ENCODE data around the gene AGBL2.
A peak's percentile ranks its signal among the peaks of the same experiment; 100 is the strongest.
"Not testable (repeated sequence)": the region's sequence is repeated elsewhere in the genome, so short reads cannot be mapped to it uniquely, and the experiment has no call there.

AGBL2 gene

DNA sequence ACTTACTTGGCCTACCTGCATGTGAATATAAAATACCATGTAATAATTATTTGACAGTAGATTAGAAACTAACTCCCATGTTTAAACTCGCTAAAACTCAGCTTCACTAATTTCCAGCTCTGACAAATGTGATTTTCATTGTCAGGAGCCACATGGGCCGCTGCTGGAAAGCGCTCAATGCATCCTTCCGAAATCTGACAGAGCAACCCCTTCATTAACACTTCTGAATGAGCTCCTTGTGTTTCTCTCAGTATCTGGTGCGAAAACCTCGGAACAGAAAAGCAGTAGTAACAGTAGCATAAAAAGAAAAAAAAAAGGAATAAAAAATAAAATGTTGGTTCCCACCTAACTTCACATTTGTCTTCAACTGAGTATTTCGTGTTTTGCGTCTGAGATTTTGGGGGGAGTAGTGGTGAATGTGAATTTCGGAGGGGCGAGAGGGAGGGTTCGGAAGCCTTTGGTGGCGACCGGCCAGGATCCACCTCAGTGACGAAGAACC lies 73.5 kb downstream of the AGBL2 start:
- no peaks in the 10 kb centered on the region for H3K27me3 ChIP-seq (ENCODE audit: control insufficient read depth in 2 of 2, insufficient read depth in 2 of 2, low read length in 2 of 2)
- peak overlapping the region; percentile 88 to 98 for H3K9ac ChIP-seq (ENCODE audit: low read depth in 1 of 2, low read length in 2 of 2)
- peak overlapping the region; percentile 94 to 97 for H3K27ac ChIP-seq (ENCODE audit: low read depth in 2 of 2, low read length in 2 of 2)
- H3K4me3 ChIP-seq (ENCODE audit: low read length in 2 of 2): peak overlapping the region; percentile 87 to 99
- peaks cover 9 to 12% of the 10 kb centered on the region in 2 donors for H3K4me1 ChIP-seq (ENCODE audit: control insufficient read depth in 2 of 2, insufficient read depth in 2 of 2, low read length in 2 of 2)
- peaks cover 8 to 15% of the 10 kb centered on the region in 2 donors for H3K36me3 ChIP-seq (ENCODE audit: control insufficient read depth in 2 of 2, insufficient read depth in 2 of 2, low read length in 2 of 2)
- no peaks in the 10 kb centered on the region for H3K9me3 ChIP-seq (ENCODE audit: control insufficient read depth in 2 of 2, low read length in 2 of 2)

DNA sequence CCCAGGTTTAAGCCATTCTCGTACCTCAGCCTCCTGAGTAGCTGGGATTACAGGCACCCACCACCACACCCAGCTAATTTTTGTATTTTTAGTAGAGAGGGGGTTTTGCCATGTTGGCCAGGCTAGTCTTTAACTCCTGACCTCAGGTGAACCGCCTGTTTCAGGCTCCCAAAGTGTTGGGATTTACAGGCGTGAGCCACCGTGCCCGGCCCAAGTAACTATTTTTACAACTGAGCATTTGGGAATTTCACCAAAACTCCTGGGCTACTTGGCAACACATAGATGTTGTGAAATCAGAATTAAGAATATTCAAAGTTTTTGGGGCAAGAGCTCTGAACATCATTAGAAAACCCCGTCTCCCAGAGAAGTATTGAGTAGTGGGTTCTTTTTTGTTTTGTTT lies 74.7 kb downstream of the AGBL2 start:
- H3K27me3 ChIP-seq (ENCODE audit: control insufficient read depth in 2 of 2, insufficient read depth in 2 of 2, low read length in 2 of 2); H3K9me3 ChIP-seq (ENCODE audit: control insufficient read depth in 2 of 2, low read length in 2 of 2); H3K4me3 ChIP-seq (ENCODE audit: low read length in 2 of 2); H3K9ac ChIP-seq (ENCODE audit: low read depth in 1 of 2, low read length in 2 of 2); H3K27ac ChIP-seq (ENCODE audit: low read depth in 2 of 2, low read length in 2 of 2): not testable (repeated sequence)
- Histone ChIP-seq H3K36me3 (ENCODE audit: control insufficient read depth in 2 of 2, insufficient read depth in 2 of 2, low read length in 2 of 2) (peaks cover 8 to 17% of the 10 kb centered on the region in 2 donors), H3K4me1 (ENCODE audit: control insufficient read depth in 2 of 2, insufficient read depth in 2 of 2, low read length in 2 of 2) (peaks cover 9 to 12% of the 10 kb centered on the region in 2 donors)

DNA sequence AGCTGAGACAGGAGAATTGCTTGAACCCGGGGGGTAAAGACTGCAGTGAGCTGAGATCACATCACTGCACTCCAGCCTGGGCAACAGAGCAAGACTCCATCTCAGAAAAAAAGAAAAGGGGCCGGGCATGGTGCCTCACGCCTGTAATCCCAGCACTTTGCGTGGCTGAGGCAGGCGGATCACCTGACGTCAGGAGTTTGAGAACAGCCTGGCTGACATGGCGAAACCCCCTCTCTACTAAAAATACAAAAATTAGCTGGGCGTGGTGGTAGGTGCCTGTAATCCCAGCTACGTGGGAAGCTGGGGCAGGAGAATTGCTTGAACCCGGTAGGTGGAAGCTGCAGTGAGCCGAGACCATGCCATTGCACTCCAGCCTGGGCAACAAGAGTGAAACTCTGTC lies 78.8 kb downstream of the AGBL2 start:
- not testable (repeated sequence) for H3K9ac ChIP-seq (ENCODE audit: low read depth in 1 of 2, low read length in 2 of 2); H3K27ac ChIP-seq (ENCODE audit: low read depth in 2 of 2, low read length in 2 of 2); H3K4me1 ChIP-seq (ENCODE audit: control insufficient read depth in 2 of 2, insufficient read depth in 2 of 2, low read length in 2 of 2); H3K9me3 ChIP-seq (ENCODE audit: control insufficient read depth in 2 of 2, low read length in 2 of 2); H3K27me3 ChIP-seq (ENCODE audit: control insufficient read depth in 2 of 2, insufficient read depth in 2 of 2, low read length in 2 of 2); H3K4me3 ChIP-seq (ENCODE audit: low read length in 2 of 2)
- H3K36me3 ChIP-seq (ENCODE audit: control insufficient read depth in 2 of 2, insufficient read depth in 2 of 2, low read length in 2 of 2): peaks cover 32 to 33% of the 10 kb centered on the region in 2 donors

DNA sequence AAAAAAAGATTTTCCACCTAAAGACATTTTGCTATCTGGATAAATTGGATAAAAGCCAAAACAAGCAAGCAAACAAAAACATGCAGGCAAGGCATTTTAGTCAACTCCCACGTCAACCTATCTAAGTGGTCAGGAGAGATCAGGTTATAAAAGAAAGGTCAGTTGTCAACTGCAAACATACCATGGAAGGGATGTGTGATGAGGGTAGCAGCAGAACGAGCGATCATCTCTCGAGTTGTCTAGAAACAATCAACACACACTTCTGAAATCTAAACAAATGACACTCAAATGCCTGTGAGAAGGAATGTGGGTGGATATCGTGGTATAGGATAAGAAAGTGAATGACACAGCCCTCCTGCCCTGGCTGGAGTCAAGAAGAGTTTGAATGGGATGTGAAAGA lies 83.7 kb downstream of the AGBL2 start:
- H3K4me1 ChIP-seq (ENCODE audit: control insufficient read depth in 2 of 2, insufficient read depth in 2 of 2, low read length in 2 of 2): no peaks in the 10 kb centered on the region
- H3K36me3 ChIP-seq (ENCODE audit: control insufficient read depth in 2 of 2, insufficient read depth in 2 of 2, low read length in 2 of 2): peaks cover 51 to 54% of the 10 kb centered on the region in 2 donors
- no peak overlapping the region for H3K27ac ChIP-seq (ENCODE audit: low read depth in 2 of 2, low read length in 2 of 2)
- H3K9ac ChIP-seq (ENCODE audit: low read depth in 1 of 2, low read length in 2 of 2): no peak overlapping the region
- no peaks in the 10 kb centered on the region for H3K9me3 ChIP-seq (ENCODE audit: control insufficient read depth in 2 of 2, low read length in 2 of 2)
- H3K4me3 ChIP-seq (ENCODE audit: low read length in 2 of 2): no peak overlapping the region
- H3K27me3 ChIP-seq (ENCODE audit: control insufficient read depth in 2 of 2, insufficient read depth in 2 of 2, low read length in 2 of 2): no peaks in the 10 kb centered on the region

DNA sequence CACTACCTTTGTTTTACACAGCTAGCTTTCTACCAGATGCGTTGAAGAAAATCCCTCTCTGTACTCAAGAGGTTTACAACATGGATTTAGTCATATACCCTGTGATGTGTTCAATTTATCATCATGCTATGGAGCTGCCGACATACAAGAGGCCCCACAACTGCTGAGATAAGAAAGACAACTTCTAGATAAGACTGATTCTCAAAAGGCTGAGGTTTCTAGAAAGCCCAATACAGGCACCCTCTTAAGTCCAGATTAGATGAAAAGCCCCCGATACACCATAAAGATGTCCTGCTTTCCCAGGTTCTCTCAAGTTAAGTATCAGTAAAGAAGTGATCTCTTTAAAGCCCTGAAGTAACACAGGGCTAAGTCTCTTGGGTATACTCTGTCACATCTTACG lies 87.1 kb downstream of the AGBL2 start:
- Histone ChIP-seq H3K27me3 (ENCODE audit: control insufficient read depth in 2 of 2, insufficient read depth in 2 of 2, low read length in 2 of 2) (no peaks in the 10 kb centered on the region), H3K36me3 (ENCODE audit: control insufficient read depth in 2 of 2, insufficient read depth in 2 of 2, low read length in 2 of 2) (peaks cover 37 to 57% of the 10 kb centered on the region in 2 donors), H3K4me3 (ENCODE audit: low read length in 2 of 2) (no peak overlapping the region), H3K9ac (ENCODE audit: low read depth in 1 of 2, low read length in 2 of 2) (no peak overlapping the region), H3K9me3 (ENCODE audit: control insufficient read depth in 2 of 2, low read length in 2 of 2) (no peaks in the 10 kb centered on the region), H3K27ac (ENCODE audit: low read depth in 2 of 2, low read length in 2 of 2) (no peak overlapping the region), H3K4me1 (ENCODE audit: control insufficient read depth in 2 of 2, insufficient read depth in 2 of 2, low read length in 2 of 2) (no peaks in the 10 kb centered on the region)

DNA sequence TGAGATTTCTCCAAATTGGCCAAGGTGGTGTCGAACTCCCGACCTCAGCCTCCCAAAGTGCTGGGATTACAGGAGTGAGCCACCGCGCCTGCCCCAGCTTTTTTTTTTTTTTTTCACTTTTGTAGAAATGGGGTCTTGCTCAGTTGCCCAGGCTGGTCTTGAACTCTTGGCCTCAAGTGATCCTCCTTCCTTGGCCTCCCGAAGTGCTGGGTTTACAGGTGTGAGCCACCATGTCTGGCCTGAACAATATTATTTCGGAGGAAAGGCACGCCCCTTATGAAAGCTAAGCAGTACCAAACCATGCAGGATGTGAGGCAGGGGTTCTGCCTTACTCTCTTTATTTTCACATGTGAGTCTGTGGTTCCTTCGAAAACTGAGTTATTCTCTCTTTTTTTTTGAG lies 88.9 kb downstream of the AGBL2 start:
- H3K4me1 ChIP-seq (ENCODE audit: control insufficient read depth in 2 of 2, insufficient read depth in 2 of 2, low read length in 2 of 2): no peaks in the 10 kb centered on the region
- H3K9me3 ChIP-seq (ENCODE audit: control insufficient read depth in 2 of 2, low read length in 2 of 2): no peaks in the 10 kb centered on the region
- H3K27ac ChIP-seq (ENCODE audit: low read depth in 2 of 2, low read length in 2 of 2): no peak overlapping the region
- H3K36me3 ChIP-seq (ENCODE audit: control insufficient read depth in 2 of 2, insufficient read depth in 2 of 2, low read length in 2 of 2): peaks cover 45 to 72% of the 10 kb centered on the region in 2 donors
- no peak overlapping the region for H3K9ac ChIP-seq (ENCODE audit: low read depth in 1 of 2, low read length in 2 of 2)
- H3K27me3 ChIP-seq (ENCODE audit: control insufficient read depth in 2 of 2, insufficient read depth in 2 of 2, low read length in 2 of 2): no peaks in the 10 kb centered on the region
- H3K4me3 ChIP-seq (ENCODE audit: low read length in 2 of 2): no peak overlapping the region

DNA sequence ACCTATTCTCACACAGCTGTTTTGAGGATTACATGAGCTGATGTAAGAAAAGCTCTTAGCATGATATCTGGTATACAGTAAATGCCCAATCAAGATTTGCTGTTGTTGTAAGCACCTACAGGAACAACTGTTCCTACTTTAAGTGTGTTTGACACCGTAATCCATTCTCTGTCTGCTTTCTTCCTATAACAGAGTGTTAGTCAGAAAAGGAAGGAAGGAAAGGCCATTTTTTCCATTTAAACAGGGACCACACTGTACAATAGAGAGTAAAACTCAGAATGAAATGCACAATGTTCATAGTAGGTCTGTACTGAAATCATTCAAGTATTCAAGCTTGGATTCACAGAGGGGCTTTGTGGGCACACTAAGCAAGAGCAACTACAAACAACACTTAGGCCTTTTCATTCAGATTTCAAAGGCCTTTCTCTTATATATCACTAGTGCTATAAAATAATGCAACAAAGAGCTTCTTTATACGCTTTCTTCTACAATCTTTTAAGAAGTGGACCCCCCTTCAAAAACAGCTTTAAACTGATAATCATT lies 94.3 kb downstream of the AGBL2 start:
- Histone ChIP-seq H3K36me3 (ENCODE audit: control insufficient read depth in 2 of 2, insufficient read depth in 2 of 2, low read length in 2 of 2) (peaks cover 38 to 58% of the 10 kb centered on the region in 2 donors), H3K9me3 (ENCODE audit: control insufficient read depth in 2 of 2, low read length in 2 of 2) (no peaks in the 10 kb centered on the region), H3K4me3 (ENCODE audit: low read length in 2 of 2) (no peak overlapping the region), H3K27me3 (ENCODE audit: control insufficient read depth in 2 of 2, insufficient read depth in 2 of 2, low read length in 2 of 2) (no peaks in the 10 kb centered on the region), H3K27ac (ENCODE audit: low read depth in 2 of 2, low read length in 2 of 2) (no peak overlapping the region), H3K4me1 (ENCODE audit: control insufficient read depth in 2 of 2, insufficient read depth in 2 of 2, low read length in 2 of 2) (no peaks in the 10 kb centered on the region), H3K9ac (ENCODE audit: low read depth in 1 of 2, low read length in 2 of 2) (no peak overlapping the region)

DNA sequence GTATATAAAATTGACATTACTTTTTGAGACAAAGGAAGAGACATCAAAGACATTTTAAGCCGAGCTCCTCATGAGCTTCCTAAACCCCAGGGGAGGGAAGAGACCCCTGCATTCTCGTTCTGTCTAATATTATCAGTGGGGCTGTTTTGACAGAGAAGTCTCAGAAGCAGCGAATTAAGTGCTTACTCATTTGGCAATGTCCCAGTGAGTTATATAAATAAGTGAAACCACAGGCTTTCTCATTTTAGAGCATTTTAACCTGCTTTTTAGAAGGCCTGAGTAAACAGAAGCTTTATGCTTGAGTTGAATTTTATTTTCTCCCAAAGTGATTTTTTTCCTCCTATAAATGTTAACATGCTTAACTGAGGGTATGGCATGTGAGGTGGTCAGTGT lies 97.8 kb downstream of the AGBL2 start:
- no peak overlapping the region for H3K9ac ChIP-seq (ENCODE audit: low read depth in 1 of 2, low read length in 2 of 2)
- H3K27me3 ChIP-seq (ENCODE audit: control insufficient read depth in 2 of 2, insufficient read depth in 2 of 2, low read length in 2 of 2): no peaks in the 10 kb centered on the region
- no peak overlapping the region for H3K27ac ChIP-seq (ENCODE audit: low read depth in 2 of 2, low read length in 2 of 2)
- H3K9me3 ChIP-seq (ENCODE audit: control insufficient read depth in 2 of 2, low read length in 2 of 2): no peaks in the 10 kb centered on the region
- peaks cover 29 to 39% of the 10 kb centered on the region in 2 donors for H3K36me3 ChIP-seq (ENCODE audit: control insufficient read depth in 2 of 2, insufficient read depth in 2 of 2, low read length in 2 of 2)
- no peaks in the 10 kb centered on the region for H3K4me1 ChIP-seq (ENCODE audit: control insufficient read depth in 2 of 2, insufficient read depth in 2 of 2, low read length in 2 of 2)
- no peak overlapping the region for H3K4me3 ChIP-seq (ENCODE audit: low read length in 2 of 2)

DNA sequence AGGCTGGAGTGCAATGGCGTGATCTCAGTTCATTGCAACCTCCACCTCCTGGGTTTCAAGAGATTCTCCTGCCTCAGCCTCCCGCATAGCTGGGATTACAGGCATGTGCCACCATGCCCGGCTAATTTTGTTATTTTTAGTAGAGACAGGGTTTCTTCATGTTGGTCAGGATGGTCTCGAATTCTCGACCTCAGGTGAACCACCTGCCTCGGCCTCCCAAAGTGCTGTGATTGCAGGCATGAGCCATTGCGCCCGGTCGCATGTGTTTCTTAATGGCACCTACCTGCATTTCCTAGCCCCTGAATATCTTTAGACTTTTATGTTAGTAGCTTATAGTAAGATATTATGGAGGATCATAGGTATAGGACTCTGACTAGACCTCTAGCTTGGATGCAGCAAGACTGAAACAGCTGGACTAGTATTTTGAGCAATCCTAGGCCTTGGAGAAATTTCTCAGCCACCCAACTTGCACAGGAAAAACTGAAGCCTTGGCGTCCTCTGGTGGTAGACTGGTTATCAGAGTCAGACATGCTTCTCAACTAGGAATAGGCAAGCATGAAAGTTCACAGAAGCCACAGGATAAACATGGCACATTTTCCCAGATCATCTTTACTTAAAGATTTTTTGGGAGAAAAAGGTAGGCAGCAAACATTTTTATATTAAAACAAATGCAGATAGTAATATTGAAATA lies 98.3 kb downstream of the AGBL2 start:
- Histone ChIP-seq H3K27ac (ENCODE audit: low read depth in 2 of 2, low read length in 2 of 2) (no peak overlapping the region), H3K4me3 (ENCODE audit: low read length in 2 of 2) (no peak overlapping the region), H3K36me3 (ENCODE audit: control insufficient read depth in 2 of 2, insufficient read depth in 2 of 2, low read length in 2 of 2) (peaks cover 24 to 34% of the 10 kb centered on the region in 2 donors)

DNA sequence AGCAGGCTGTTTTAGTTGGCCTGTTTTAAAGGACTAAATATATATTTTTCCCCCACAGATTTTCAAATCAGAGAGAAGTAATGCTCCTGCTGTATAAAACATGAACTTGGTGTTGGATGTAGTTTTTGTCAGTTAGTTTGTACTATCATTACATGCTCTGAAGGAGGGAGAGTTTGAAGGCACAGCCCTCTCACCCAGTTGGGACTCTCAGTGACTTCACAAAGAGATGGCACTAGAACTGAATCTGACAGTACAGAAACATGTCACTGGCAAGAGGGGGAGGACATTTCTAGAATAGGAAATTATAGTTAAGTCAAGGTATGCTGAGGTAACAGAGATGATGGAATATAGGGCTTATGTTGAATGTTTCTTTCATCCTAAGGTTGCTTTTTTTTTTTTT lies 99.9 kb downstream of the AGBL2 start:
- peaks cover 11 to 18% of the 10 kb centered on the region in 2 donors for H3K36me3 ChIP-seq (ENCODE audit: control insufficient read depth in 2 of 2, insufficient read depth in 2 of 2, low read length in 2 of 2)
- no peak overlapping the region for H3K9ac ChIP-seq (ENCODE audit: low read depth in 1 of 2, low read length in 2 of 2)
- no peak overlapping the region for H3K27ac ChIP-seq (ENCODE audit: low read depth in 2 of 2, low read length in 2 of 2)
- H3K27me3 ChIP-seq (ENCODE audit: control insufficient read depth in 2 of 2, insufficient read depth in 2 of 2, low read length in 2 of 2): no peaks in the 10 kb centered on the region
- no peak overlapping the region for H3K4me3 ChIP-seq (ENCODE audit: low read length in 2 of 2)
- H3K9me3 ChIP-seq (ENCODE audit: control insufficient read depth in 2 of 2, low read length in 2 of 2): no peaks in the 10 kb centered on the region
- no peaks in the 10 kb centered on the region for H3K4me1 ChIP-seq (ENCODE audit: control insufficient read depth in 2 of 2, insufficient read depth in 2 of 2, low read length in 2 of 2)

More for the DNA sequence above, 98.3 kb downstream of the AGBL2 start:
- no peaks in the 10 kb centered on the region for H3K27me3 ChIP-seq (ENCODE audit: control insufficient read depth in 2 of 2, insufficient read depth in 2 of 2, low read length in 2 of 2)
- no peaks in the 10 kb centered on the region for H3K9me3 ChIP-seq (ENCODE audit: control insufficient read depth in 2 of 2, low read length in 2 of 2)
- H3K4me1 ChIP-seq (ENCODE audit: control insufficient read depth in 2 of 2, insufficient read depth in 2 of 2, low read length in 2 of 2): no peaks in the 10 kb centered on the region
- no peak overlapping the region for H3K9ac ChIP-seq (ENCODE audit: low read depth in 1 of 2, low read length in 2 of 2)

All from mucosa of rectum (tissue), 2 donors.